Non-pigmented ciliary epithelial cell (primary cell): Measurements from ENCODE around the gene ERP27.

ENCODE experiments used
- DNase-seq: peaks from one replicate; pipeline ENCODE4 v3.0.0-alpha.2; 2010; ENCODE audit warnings: low read depth

Gene ERP27

GRCh38 chr12:14938301-14938700 is at the start of gene ERP27:
ERP27 (minus strand) TSS chr12:14938537; CDS start chr12:14938508, 29 bp downstream.
- no peak for DNase-seq

GRCh38 chr12:14988035-14988434 is 49.7 kb upstream of the ERP27 start:
- DNase-seq: no peak

GRCh38 chr12:14986449-14986848 is 48.1 kb upstream of the ERP27 start:
- no peak for DNase-seq

GRCh38 chr12:14984766-14985285 is 46.5 kb upstream of the ERP27 start:
- DNase-seq: no peak

GRCh38 chr12:14984036-14984435 is 45.7 kb upstream of the ERP27 start:
- DNase-seq: no peak

GRCh38 chr12:14982991-14983390 is 44.7 kb upstream of the ERP27 start:
- DNase-seq: no peak

- no peak for DNase-seq
These were observed 44.2 kb upstream of the ERP27 start for GRCh38 chr12:14982562-14982961.

- DNase-seq: no peak
These were observed 42.7 kb upstream of the ERP27 start for GRCh38 chr12:14981049-14981448.

GRCh38 chr12:14979468-14979867 is 41.1 kb upstream of the ERP27 start:
- DNase-seq: no peak

GRCh38 chr12:14976658-14977057 is 38.3 kb upstream of the ERP27 start:
- DNase-seq: no peak

- DNase-seq: no peak
These were observed 37.1 kb upstream of the ERP27 start for GRCh38 chr12:14975457-14975856.

GRCh38 chr12:14974633-14975032 is 36.3 kb upstream of the ERP27 start:
- DNase-seq: no peak

GRCh38 chr12:14972816-14973215 is 34.5 kb upstream of the ERP27 start, which contains the start of gene PDE6H:
PDE6H (plus strand) TSS chr12:14973042; CDS start chr12:14978013, 4,971 bp downstream.
- no peak for DNase-seq

- DNase-seq: no peak
These were observed 32.1 kb upstream of the ERP27 start for GRCh38 chr12:14970473-14970872.

GRCh38 chr12:14968478-14968877 is 30.1 kb upstream of the ERP27 start:
- no peak for DNase-seq

GRCh38 chr12:14965221-14965620 is 26.9 kb upstream of the ERP27 start:
- DNase-seq: no peak

- no peak for DNase-seq
These were observed 26.1 kb upstream of the ERP27 start for GRCh38 chr12:14964406-14964805.

GRCh38 chr12:14963520-14963919 is 25.2 kb upstream of the ERP27 start:
- DNase-seq: no peak

- DNase-seq: no peak
These were observed 24.5 kb upstream of the ERP27 start for GRCh38 chr12:14962797-14963196.

- DNase-seq: no peak
These were observed 23.8 kb upstream of the ERP27 start for GRCh38 chr12:14962153-14962539.

GRCh38 chr12:14961466-14962152 is 23.3 kb upstream of the ERP27 start, which contains the start of gene ARHGDIB:
ARHGDIB (minus strand) TSS chr12:14961601; CDS start chr12:14950712, 10,889 bp downstream.
- DNase-seq: no peak

- no peak for DNase-seq
These were observed 22.5 kb upstream of the ERP27 start for GRCh38 chr12:14960548-14961465.
